CD4-positive, alpha-beta T cell treated with Interleukin-15 for 1 hour (primary cell): ENCODE data around the gene SNTN.
"Not testable (repeated sequence)": the region's sequence is repeated elsewhere in the genome, so short reads cannot be mapped to it uniquely, and the experiment has no call there.

Experiments
- DNase-seq: peaks from one replicate; pipeline ENCODE4 v3.0.0-alpha.2; 2020

SNTN gene

DNA sequence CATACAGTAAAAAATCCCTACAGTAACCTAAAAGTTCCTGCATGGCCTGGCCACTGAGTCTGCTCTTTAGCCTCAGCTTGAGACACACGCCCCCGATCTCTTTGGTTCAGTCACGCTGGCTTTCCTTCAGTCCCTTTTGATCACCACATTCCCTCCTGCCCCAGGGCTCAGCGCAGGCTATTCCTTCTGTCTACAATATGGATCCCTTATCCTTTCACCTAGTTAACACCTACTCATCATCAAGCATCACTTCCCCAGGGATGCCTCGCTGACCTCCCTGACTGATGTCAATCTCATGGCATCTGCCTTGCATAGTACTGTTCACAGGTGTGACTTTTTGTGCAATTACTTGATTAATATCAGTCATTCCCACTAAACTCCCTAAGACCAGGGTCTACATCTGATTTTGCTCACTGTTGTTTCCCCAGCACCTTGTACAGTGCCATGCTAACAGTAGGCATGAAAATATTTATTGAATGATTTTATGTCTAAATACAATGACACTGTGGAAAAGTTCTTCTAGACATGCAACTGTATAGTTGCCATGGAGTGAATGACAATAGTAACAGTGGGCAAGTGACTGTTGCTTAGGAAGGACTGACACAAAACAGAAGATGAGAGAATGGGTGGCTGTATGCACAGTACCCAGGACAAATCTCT, at the start of gene SNTN:
Gene SNTN (plus strand): TSS at position 610 of the 660 bp plus-strand sequence. CDS start 13 bp downstream, at position 623.
- no peak for DNase-seq

DNA sequence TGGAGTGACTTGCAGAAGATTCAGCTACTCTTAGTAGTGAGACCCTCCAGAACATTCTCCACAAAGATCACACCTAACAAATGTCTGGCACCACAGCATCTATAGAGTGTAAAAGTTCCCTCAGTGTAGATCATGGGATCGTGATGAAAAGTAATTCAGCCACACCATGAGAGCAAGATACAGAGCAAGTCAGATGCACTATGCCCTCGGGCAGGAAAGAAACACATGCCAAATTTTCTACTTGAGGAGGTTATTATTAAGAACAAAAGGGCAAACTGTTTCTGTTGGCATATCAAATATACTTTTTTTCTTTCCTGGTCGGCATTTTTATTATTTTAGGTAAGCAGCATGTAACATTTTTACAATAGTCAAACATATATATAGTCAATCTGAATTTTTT, 44.8 kb upstream of the SNTN start:
- DNase-seq = no peak

DNA sequence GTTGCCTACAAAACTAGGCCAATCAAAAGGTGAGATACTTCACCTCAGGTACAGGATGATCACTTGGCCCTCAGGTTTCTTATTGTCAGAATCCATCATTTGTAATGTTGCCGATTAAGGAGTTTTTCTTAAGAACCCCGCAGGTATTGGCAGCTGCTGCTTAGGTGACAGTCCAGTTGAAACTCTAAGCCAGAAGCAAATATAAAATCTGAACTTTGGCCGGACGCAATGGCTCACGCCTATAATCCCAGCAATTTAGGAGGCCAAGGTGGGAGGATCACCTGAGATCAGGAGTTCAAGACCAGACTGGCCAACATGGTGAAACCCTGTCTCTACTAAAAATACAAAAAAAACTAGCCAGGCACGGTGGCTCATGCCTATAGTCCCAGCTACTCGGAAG, 43.1 kb upstream of the SNTN start:
- no peak for DNase-seq

- no peak for DNase-seq
These were observed 42.6 kb upstream of the SNTN start for GRCh38 chr3:63609834-63610233.

DNA sequence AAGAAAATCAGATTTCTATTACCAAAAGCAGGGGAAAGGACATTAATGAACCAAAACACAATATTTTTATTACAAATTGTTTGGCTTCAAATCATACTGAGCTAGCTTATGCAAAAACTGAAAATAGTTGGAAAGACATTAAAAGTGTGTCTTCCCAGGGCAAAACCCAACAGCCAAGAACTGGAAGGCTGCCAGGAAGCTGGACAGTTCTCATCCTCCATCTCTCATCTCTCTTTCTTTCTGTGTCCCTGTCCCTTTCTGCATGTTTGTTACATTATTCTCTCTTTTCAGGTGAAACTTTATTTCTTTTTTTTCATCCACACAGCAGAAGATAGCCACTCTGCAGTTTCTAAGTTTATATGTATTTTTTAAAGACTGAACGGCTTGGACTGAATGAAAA, 41.1 kb upstream of the SNTN start:
- no peak for DNase-seq

DNA sequence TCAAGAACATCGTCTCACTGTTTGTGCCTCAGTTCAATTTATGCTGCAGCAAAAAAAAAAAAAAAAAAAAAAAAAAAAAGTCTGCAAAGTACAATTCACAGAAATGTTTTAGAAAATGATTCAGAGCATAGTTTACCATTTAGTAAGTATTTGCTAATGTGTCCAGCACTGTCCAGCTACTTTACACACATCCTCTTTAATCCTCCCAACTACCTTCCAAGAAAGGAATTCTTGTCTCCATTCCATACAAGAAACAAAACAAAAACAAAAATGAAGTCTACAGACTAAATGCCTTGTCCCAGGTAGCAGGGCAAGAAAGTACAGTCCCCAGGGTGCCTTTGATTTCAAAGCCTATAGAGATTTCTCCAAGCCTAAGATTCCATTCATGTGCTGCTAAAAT, 38.9 kb upstream of the SNTN start:
- no peak for DNase-seq

- no peak for DNase-seq
These were observed 35.1 kb upstream of the SNTN start for GRCh38 chr3:63617391-63617790.

DNA sequence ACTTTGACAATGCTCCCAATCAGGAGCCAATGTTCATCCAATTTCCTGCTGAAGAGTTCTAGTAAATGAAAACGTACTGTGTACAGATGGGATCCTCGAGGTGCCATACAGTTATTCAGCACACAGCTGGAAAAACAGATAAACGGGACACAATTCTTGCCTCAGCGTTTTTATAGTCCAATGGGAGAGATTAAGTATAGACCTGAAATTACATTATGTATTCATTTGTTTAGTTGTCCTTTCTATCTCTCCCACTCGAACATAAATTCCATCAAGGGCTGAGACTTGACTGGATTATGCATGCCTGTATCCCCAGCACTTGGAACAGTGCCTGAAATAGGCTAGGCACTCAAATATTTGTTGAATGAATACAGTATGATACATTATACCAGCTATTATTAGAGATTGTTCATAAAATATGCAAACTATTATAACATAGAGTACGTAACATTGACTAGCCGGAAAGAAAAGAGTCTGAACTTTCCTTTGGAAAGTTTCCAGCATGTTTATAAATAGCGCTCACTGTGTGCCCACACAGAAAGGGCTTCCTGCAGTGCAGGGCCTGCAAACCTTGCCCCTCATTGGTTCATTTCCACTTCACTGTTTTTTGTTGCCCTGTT, 27.4 kb upstream of the SNTN start:
- DNase-seq = no peak

DNA sequence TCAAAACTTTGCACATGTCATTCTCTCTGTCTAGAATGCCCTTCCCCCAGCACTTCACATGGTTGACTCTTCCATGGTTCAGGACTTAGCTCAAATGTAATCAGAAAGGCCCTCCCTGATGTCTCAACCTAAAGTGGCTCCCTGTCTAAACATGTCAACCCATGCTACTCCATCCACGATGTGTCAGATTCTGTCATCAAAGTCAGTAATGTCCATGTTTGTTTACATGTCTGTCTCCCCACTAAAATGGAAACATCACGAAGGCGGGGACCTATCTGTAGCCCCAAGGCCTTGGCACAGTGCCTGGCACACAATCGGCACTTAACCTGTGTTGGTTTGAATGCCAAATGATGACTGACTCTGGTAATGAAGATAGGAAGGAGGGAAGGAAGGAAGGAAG, 20.8 kb upstream of the SNTN start:
- DNase-seq = no peak

- DNase-seq = no peak
These were observed 17.3 kb upstream of the SNTN start for GRCh38 chr3:63635186-63635585.

- no peak for DNase-seq
These were observed 12.7 kb upstream of the SNTN start for GRCh38 chr3:63639806-63640205.

DNA sequence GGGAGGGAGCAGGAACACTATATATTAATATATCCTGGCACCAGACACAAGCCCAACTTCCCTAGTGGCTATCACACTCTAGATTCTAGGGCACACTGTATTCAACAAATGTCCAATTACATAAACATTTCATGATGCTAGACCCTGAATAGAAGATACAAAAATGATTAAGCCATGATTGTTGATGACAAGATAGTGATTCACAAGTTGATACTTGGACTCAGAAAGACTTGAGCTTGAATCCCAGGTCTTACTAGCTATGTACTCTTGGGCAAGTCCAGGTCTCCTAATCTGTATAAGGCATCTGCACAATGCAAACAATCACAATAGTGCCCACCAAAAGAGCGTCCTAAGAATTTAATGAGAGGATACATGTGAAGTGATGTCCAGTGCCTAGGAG, 10.0 kb upstream of the SNTN start:
- DNase-seq = no peak

DNA sequence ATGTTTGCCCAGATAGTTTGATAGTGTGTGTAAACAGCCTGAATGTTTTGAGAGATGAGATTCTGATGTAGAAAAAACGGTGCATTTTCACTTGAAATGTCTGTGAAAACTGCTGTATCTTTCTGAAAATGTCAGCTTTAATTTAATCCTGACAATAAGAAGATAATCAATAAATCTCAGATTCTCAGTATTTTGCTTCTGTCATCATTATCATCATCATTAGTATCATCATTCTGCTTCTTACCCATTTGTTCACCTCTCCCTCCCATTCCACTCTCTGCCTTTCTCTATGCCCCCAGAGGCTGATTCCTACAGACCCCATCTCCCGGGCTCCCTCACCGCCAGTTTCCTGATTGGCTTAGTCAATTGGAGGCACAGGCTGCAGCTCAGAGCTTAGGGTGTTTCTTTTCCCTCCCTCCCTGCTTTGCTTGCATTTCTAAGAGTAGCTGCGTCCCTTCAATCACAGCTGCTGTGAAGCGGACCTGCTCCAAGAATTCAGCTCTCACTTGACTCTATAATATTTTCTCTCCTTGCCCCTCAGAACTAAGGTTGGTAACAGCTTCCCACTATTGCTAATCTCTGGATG, 8.2 kb upstream of the SNTN start:
- no peak for DNase-seq

GRCh38 chr3:63644928-63645781, 7.3 kb upstream of the SNTN start:
- DNase-seq = not testable (repeated sequence)

DNA sequence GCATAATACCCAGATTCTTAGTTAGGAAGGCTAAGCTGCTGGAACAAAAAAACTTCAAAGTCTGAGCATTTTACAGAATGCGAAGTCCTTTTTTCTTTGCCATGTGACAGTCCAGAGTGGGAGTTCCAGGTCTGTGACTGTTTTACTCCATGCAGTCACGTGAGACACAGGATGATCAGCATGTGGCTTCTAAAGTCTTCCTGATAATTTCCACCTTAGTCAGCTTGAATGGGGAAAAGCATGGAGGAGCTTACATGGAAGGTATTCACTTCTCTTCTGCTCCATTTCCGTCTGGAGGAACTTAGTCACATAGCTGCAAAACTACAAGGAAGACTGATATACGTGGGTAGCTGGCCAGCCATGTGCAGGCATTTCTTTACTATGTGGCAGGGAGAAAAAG, 1.7 kb downstream of the SNTN start:
- DNase-seq = no peak

- DNase-seq = no peak
These were observed 2.5 kb downstream of the SNTN start for GRCh38 chr3:63654931-63655330.

- no peak for DNase-seq
These were observed 3.0 kb downstream of the SNTN start for GRCh38 chr3:63655519-63655918.

- no peak for DNase-seq
These were observed 4.3 kb downstream of the SNTN start for GRCh38 chr3:63656786-63657185.

DNA sequence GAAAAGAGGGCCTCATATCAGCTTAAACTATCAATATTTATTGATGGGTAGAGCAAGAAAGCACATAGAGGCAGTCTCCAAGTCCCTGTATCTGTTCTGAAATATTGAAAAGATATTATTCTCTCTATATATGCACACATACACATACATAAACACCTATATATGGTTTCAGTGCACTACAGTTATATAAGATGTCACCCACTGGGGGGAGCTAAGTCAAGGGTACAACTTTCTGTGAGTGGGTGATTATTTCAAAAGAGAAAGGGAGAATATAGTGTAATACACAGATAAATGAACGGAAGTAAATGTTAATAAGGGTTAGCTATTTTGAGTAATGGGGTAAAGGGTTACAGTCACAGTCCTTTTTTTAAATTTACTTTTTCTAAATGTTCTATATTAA, 8.8 kb downstream of the SNTN start:
- DNase-seq = no peak

- no peak for DNase-seq
These were observed 9.5 kb downstream of the SNTN start for GRCh38 chr3:63662011-63662410.

DNA sequence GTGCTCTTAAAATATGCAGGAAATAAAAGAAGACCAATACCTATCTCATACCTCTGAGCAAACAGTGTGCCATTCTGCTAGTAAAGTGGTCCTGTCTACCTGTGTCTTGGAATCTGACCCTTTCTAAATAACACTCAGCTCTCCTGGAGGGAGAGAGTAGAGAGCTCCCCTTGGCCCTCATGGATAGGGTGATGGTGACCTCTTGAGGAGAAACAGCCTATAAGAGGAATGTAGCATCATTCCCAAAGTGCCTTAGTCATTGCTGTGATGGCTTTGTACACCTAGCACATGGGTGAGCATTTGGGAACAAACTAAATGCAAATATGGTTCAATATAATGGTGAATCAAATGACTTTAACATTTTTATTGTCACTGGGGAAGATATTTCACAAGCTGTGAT, 10.0 kb downstream of the SNTN start:
- no peak for DNase-seq

GRCh38 chr3:63670544-63670943, 18.1 kb downstream of the SNTN start:
- no peak for DNase-seq

- DNase-seq = no peak
These were observed 20.6 kb downstream of the SNTN start for GRCh38 chr3:63673111-63673510.

GRCh38 chr3:63674586-63674985, 22.1 kb downstream of the SNTN start:
- DNase-seq = no peak
